Osteocyte (in vitro differentiated cells): ENCODE results near the gene CRYBA1. TPM values are rescaled to one million over a fixed set of nuclear protein-coding genes. Genes with fewer than 3 reads are reported as not detected.
A peak's percentile ranks its signal among the peaks of the same experiment; 100 is the strongest.
"Not testable (repeated sequence)": the region's sequence is repeated elsewhere in the genome, so short reads cannot be mapped to it uniquely, and the experiment has no call there.

Experiments
- DNase-seq: peaks from one replicate; pipeline ENCODE4 v3.0.0; 2021; ENCODE audit warnings: mixed read lengths; ENCODE audit not compliant: unreplicated experiment; ENCODE audit errors: extremely low spot score
- H3K27ac Mint-ChIP-seq: one replicate; pipeline ENCODE4 v1.8.0; 2021; ENCODE audit warnings: mild to moderate bottlenecking, mixed read lengths; ENCODE audit not compliant: unreplicated experiment
- H3K27me3 Mint-ChIP-seq: one replicate; pipeline ENCODE4 v1.8.0; 2021; ENCODE audit warnings: mixed read lengths; ENCODE audit not compliant: unreplicated experiment
- H3K36me3 Mint-ChIP-seq: one replicate; pipeline ENCODE4 v1.8.0; 2021; ENCODE audit warnings: mixed read lengths; ENCODE audit not compliant: unreplicated experiment
- H3K4me1 Mint-ChIP-seq: one replicate; pipeline ENCODE4 v1.8.0; 2021; ENCODE audit warnings: mixed read lengths; ENCODE audit not compliant: unreplicated experiment
- H3K4me3 Mint-ChIP-seq: one replicate; pipeline ENCODE4 v1.8.0; 2021; ENCODE audit warnings: mild to moderate bottlenecking, moderate library complexity, mixed read lengths; ENCODE audit not compliant: unreplicated experiment
- H3K9me3 Mint-ChIP-seq: one replicate; pipeline ENCODE4 v1.8.0; 2021; ENCODE audit warnings: mixed read lengths; ENCODE audit not compliant: unreplicated experiment
- total RNA-seq: library from RNA; stranded (reverse); gene quantifications from 2 replicates; pipeline ENCODE4 v1.2.1, GENCODE V29; 2021
- TF ChIP-seq, protein P1 (sequence below): fragments of 200-600 bp; sonication (generic); IDR thresholded peaks from 2 replicates; pipeline ENCODE4 v1.5.0; 2021; ENCODE audit warnings: antibody characterized with exemption, mild to moderate bottlenecking, moderate library complexity

Gene CRYBA1
- total RNA-seq, 1 donor from 2014 or later = not detected

- TF ChIP-seq, protein P1, sequence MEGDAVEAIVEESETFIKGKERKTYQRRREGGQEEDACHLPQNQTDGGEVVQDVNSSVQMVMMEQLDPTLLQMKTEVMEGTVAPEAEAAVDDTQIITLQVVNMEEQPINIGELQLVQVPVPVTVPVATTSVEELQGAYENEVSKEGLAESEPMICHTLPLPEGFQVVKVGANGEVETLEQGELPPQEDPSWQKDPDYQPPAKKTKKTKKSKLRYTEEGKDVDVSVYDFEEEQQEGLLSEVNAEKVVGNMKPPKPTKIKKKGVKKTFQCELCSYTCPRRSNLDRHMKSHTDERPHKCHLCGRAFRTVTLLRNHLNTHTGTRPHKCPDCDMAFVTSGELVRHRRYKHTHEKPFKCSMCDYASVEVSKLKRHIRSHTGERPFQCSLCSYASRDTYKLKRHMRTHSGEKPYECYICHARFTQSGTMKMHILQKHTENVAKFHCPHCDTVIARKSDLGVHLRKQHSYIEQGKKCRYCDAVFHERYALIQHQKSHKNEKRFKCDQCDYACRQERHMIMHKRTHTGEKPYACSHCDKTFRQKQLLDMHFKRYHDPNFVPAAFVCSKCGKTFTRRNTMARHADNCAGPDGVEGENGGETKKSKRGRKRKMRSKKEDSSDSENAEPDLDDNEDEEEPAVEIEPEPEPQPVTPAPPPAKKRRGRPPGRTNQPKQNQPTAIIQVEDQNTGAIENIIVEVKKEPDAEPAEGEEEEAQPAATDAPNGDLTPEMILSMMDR = no peak
- Mint-ChIP-seq H3K27ac (no peak overlapping the region), H3K9me3 (no peaks in the 10 kb centered on the region), H3K4me3 (no peak overlapping the region), H3K27me3 (no peaks in the 10 kb centered on the region), H3K4me1 (peaks cover 2% of the 10 kb centered on the region), H3K36me3 (no peaks in the 10 kb centered on the region)
- no peak for DNase-seq
Measured at GRCh38 chr17:29225396-29225795, 21.3 kb upstream of the CRYBA1 start.

- no peak overlapping the region for H3K27ac Mint-ChIP-seq
- H3K9me3 Mint-ChIP-seq = no peaks in the 10 kb centered on the region
- H3K4me1 Mint-ChIP-seq = peaks cover 3% of the 10 kb centered on the region
- H3K27me3 Mint-ChIP-seq = no peaks in the 10 kb centered on the region
- no peak for DNase-seq
- H3K36me3 Mint-ChIP-seq = no peaks in the 10 kb centered on the region
- no peak overlapping the region for H3K4me3 Mint-ChIP-seq
- TF ChIP-seq, protein P1 = no peak
Measured at GRCh38 chr17:29233301-29233700, 13.4 kb upstream of the CRYBA1 start.

GRCh38 chr17:29234972-29235371 lies 11.7 kb upstream of the CRYBA1 start:
- H3K27ac Mint-ChIP-seq, H3K27me3 Mint-ChIP-seq, DNase-seq, H3K36me3 Mint-ChIP-seq, H3K4me3 Mint-ChIP-seq, H3K9me3 Mint-ChIP-seq, H3K4me1 Mint-ChIP-seq: not testable (repeated sequence)

GRCh38 chr17:29235904-29236303 lies 10.8 kb upstream of the CRYBA1 start:
- DNase-seq = peak; percentile 32
- TF ChIP-seq, protein P1 = no peak
- H3K4me1 Mint-ChIP-seq = peaks cover 17% of the 10 kb centered on the region
- H3K27ac Mint-ChIP-seq = no peak overlapping the region
- no peak overlapping the region for H3K4me3 Mint-ChIP-seq
- H3K36me3 Mint-ChIP-seq = no peaks in the 10 kb centered on the region
- H3K27me3 Mint-ChIP-seq = no peaks in the 10 kb centered on the region
- no peaks in the 10 kb centered on the region for H3K9me3 Mint-ChIP-seq

DNA sequence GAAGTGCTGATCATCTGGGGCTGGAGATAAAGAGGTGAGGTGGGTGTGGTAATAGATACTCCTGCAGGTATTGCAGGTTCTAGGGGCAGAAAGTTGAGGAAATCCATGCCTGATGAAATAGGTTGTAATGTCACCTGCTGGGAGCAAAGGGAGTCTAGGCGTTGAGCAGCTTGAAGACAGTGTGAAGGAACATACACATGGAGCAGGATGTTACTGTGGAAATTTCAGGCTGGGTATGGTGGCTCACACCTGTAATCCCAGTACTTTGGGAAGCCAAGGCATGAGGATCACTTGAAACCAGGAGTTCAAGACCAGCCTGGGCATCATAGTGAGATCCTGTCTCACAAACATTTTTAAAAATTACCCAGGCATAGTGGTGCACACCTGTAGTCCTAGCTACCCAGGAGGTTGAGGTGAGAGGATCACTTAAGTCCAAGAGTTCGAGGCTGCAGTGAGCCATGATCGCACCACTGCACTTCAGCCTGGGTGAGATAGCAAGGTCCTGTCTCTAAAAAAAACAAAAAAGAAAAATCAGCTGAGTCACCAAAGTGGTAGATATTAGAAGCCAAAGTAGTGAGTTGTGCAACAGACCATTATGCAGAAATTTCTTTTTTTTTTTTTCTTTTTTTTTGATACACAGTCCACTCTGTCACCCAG lies 9.1 kb upstream of the CRYBA1 start:
- DNase-seq = peak; percentile 7
- H3K36me3 Mint-ChIP-seq = no peaks in the 10 kb centered on the region
- no peak overlapping the region for H3K4me3 Mint-ChIP-seq
- H3K27ac Mint-ChIP-seq = no peak overlapping the region
- H3K4me1 Mint-ChIP-seq = peaks cover 28% of the 10 kb centered on the region
- no peaks in the 10 kb centered on the region for H3K9me3 Mint-ChIP-seq
- no peaks in the 10 kb centered on the region for H3K27me3 Mint-ChIP-seq
- TF ChIP-seq, protein P1 = no peak
